GM12873 (cell line): ENCODE data around the gene FGFRL1.

Experiments used
- TF ChIP-seq, protein P1 (sequence below): IDR thresholded peaks from 2 replicates; pipeline ENCODE4 v1.5.1; 2012; ENCODE audit warnings: low read depth, mild to moderate bottlenecking, moderate library complexity, low read length, control low read depth; ENCODE audit not compliant: insufficient read depth; ENCODE audit errors: missing control alignments

FGFRL1 gene

GRCh38 chr4:1030031-1030430 lies 18.6 kb downstream of the FGFRL1 start:
- TF ChIP-seq, protein P1, sequence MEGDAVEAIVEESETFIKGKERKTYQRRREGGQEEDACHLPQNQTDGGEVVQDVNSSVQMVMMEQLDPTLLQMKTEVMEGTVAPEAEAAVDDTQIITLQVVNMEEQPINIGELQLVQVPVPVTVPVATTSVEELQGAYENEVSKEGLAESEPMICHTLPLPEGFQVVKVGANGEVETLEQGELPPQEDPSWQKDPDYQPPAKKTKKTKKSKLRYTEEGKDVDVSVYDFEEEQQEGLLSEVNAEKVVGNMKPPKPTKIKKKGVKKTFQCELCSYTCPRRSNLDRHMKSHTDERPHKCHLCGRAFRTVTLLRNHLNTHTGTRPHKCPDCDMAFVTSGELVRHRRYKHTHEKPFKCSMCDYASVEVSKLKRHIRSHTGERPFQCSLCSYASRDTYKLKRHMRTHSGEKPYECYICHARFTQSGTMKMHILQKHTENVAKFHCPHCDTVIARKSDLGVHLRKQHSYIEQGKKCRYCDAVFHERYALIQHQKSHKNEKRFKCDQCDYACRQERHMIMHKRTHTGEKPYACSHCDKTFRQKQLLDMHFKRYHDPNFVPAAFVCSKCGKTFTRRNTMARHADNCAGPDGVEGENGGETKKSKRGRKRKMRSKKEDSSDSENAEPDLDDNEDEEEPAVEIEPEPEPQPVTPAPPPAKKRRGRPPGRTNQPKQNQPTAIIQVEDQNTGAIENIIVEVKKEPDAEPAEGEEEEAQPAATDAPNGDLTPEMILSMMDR: no peak

DNA sequence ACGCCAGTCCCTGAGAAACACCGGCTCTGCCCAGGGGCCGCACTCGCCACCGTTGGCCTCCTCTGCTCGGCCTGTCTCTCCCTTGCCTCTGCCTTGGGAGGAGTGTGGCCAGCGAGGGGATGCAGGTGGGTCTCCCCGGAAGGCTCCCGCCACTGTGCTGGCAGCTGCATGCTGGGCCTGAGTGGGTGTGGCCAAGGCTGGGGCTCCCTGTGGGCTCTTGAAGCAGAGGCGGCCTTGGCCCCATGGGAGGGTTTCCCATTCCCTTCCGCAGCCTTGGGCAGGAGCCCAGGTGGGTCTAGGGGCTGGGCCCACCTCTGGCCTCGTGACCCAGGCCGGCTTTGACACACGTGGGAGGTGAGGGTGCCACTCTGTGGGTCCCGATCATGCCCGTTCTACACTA lies 19.1 kb downstream of the FGFRL1 start:
- TF ChIP-seq, protein P1: no peak

GRCh38 chr4:1031346-1031745 lies 19.9 kb downstream of the FGFRL1 start:
- TF ChIP-seq, protein P1: no peak

GRCh38 chr4:1031956-1032795 lies 20.8 kb downstream of the FGFRL1 start:
- TF ChIP-seq, protein P1: no peak

DNA sequence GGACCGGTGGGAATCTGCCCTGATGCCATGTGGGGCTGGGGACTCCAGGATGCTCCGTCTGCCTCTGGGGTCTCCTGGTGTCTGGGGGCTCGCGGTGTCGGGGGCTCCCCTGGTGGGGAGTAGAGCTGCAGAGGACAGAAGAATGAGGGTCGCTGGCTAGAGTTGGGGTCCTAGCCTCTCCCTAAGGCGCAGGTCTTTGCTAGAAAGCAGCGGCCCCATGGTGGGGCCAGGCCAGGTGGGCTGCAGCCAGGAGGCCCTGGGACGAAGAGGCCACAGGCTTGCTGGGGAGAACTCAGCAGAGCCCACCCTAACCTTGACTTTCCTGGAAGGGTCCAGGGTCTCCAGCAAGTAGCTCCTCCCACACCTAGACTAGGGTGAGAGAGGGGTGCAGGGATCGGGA lies 21.4 kb downstream of the FGFRL1 start:
- TF ChIP-seq, protein P1: no peak

DNA sequence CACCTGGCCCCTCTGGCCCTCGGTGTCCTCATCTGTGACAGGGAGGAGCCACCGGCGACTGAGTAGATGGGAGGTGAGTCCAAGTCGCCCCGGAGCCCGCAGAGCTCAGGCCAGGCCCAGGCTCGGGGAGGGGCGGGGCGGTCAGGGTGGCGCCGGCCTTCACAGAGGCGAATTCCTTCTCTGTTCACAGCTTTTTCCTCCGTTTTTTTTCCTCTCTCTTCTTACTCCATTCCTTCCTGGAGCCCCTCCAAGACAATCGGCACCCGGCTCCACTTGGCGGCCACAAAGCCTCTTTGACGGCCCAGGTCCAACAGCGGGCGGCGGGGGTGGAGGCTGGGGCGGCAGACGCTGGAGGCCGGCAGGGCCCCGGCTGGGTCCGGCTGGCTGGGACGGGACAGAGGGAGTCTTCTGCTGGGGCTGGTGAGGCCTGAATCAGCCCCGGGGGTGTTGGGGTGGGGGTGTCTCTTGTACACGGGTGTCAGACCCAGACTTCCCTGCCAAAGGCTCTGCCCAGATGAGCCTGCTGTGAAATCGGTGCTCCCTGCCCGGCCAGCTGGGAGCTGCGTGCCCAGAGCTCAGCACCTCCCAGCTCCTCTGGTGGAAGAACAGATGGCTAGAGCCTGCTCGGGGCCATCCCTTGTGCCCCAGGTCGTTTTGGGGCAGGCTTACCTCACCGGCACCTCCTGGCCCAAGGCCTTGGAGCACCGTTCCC lies 22.6 kb downstream of the FGFRL1 start:
- TF ChIP-seq, protein P1: no peak

DNA sequence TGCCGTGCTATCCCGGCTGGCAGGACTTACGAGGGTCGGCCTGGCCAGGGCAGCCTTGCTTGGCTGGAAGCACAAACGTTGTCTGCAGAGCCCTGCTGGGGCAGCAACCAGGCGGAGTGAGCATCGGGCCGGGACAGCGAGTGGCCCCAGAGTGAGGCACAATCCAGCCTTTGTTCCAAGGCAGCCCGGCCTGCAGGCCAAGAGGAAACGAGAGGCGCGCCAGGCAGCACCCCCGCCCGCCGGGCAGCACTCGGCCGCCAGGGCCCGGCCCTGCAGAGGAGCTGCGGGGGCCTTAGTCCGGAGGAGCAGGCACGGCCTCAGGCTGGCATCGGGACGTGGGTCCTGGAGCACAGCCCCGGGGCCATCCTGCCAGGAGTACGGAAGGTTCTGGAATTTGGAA lies 24.1 kb downstream of the FGFRL1 start:
- TF ChIP-seq, protein P1: no peak
